Measurements from ENCODE around the gene PLD6.

DNA sequence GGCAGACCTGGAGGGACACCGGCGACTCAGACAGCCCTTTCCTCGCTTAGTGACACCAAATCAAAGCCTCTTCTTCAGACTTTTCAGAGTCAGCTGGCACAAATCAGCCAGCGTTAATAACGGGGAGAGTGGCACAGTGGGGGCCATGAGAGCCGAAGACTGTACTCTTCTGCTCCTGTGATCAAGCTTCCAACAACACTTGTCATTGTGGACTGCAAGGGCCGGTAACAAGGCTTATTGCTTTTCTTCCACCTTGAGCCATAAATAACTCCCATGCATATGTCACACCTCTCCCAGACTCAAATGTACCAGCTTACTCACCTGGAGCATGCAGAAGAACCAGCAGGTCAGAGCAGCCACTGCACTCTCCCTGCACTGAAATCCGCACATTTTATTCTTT, 18.0 kb upstream of the PLD6 start:
- TF ChIP-seq CTCF (IDR thresholded peaks at IDR 0.05): no peak
- TF ChIP-seq POLR2A (IDR thresholded peaks at IDR 0.05): no peak

Data from Peyer's patch (tissue), 4 donors.